IMR-90 (cell line): ENCODE measurements around the gene GATA3. TPM values are rescaled to one million over a fixed set of nuclear protein-coding genes. Genes with fewer than 3 reads are reported as not detected.

Experiments used
- ATAC-seq: fragments of 200-7000 bp; cut with Tn5 transposase; 2 replicates; pipeline ENCODE4 v1.9.1; 2020; ENCODE audit warnings: low read depth, mild to moderate bottlenecking, moderate library complexity
- BruUV-seq: library from RNA; stranded (reverse); fragments of 400-500 nt; replicated peaks from 2 replicates; lab custom pipeline; 2021; lab: Mats Ljungman, UMichigan
- CTCF ChIA-PET: fragments of 300-600 bp; formaldehyde crosslinking; extraction: SDS; loops from one replicate; lab custom pipeline; 2021; ENCODE audit warnings: antibody characterized with exemption; lab: Yijun Ruan, JAX
- POLR2A ChIA-PET: fragments of 300-600 bp; sonication (Branson Sonifier 250); formaldehyde crosslinking; loops from one replicate; lab custom pipeline; 2022; ENCODE audit warnings: antibody characterized with exemption; ENCODE audit not compliant: unreplicated experiment; lab: Charles Lee
- DNase-seq: peaks from one replicate; pipeline ENCODE4 v3.0.0; 2013
- H2AFZ ChIP-seq: replicated peaks from 2 replicates; pipeline ENCODE3; 2013; ENCODE audit warnings: low read length, mild to moderate bottlenecking; ENCODE audit not compliant: poor library complexity
- H2AK5ac ChIP-seq: 2 replicates; pipeline ENCODE4 v1.6.1; 2013; ENCODE audit warnings: low read depth, low read length, inconsistent platforms
- H2AK9ac ChIP-seq: replicated peaks from 2 replicates; pipeline ENCODE3; 2013; ENCODE audit warnings: mild to moderate bottlenecking, low read depth, low read length, moderate library complexity; ENCODE audit not compliant: poor library complexity
- H2BK120ac ChIP-seq: 2 replicates; pipeline ENCODE4 v1.6.1; 2013; ENCODE audit warnings: low read depth, low read length, inconsistent platforms
- H2BK15ac ChIP-seq: 3 replicates; pipeline ENCODE4 v1.6.1; 2013; ENCODE audit warnings: low read depth, low read length, inconsistent platforms
- H2BK20ac ChIP-seq: 2 replicates; pipeline ENCODE4 v1.6.1; 2013; ENCODE audit warnings: low read depth, mild to moderate bottlenecking, inconsistent platforms, low read length, moderate library complexity
- H2BK5ac ChIP-seq: 2 replicates; pipeline ENCODE4 v1.6.1; 2013; ENCODE audit warnings: mild to moderate bottlenecking, low read depth, low read length, inconsistent platforms; ENCODE audit not compliant: poor library complexity, severe bottlenecking
- H3K14ac ChIP-seq: replicated peaks from 2 replicates; pipeline ENCODE4 v1.6.1; 2013; ENCODE audit warnings: low read depth, low read length, inconsistent platforms
- H3K18ac ChIP-seq: 2 replicates; pipeline ENCODE4 v1.6.1; 2013; ENCODE audit warnings: low read depth, low read length, control low read depth
- H3K23ac ChIP-seq: 2 replicates; pipeline ENCODE4 v1.6.1; 2013; ENCODE audit warnings: low read depth, low read length, inconsistent platforms
- H3K27ac ChIP-seq: 2 replicates; pipeline ENCODE4 v1.5.1; 2013; ENCODE audit warnings: mild to moderate bottlenecking, control low read depth, low read length; ENCODE audit not compliant: insufficient read depth
- H3K27me3 ChIP-seq: 2 replicates; pipeline ENCODE4 v1.6.1; 2013; ENCODE audit warnings: low read length; ENCODE audit not compliant: control insufficient read depth, insufficient read depth
- H3K36me3 ChIP-seq: 2 replicates; pipeline ENCODE4 v1.6.1; 2013; ENCODE audit warnings: low read length, mixed read lengths; ENCODE audit not compliant: control insufficient read depth, insufficient read depth
- H3K4ac ChIP-seq: 2 replicates; pipeline ENCODE4 v1.6.1; 2013; ENCODE audit warnings: low read depth, low read length, inconsistent platforms
- H3K4me1 ChIP-seq: 2 replicates; pipeline ENCODE4 v1.6.1; 2013; ENCODE audit warnings: low read length, mixed read lengths; ENCODE audit not compliant: control insufficient read depth, insufficient read depth
- H3K4me2 ChIP-seq: 2 replicates; pipeline ENCODE4 v1.6.1; 2013; ENCODE audit warnings: low read depth, mild to moderate bottlenecking, control low read depth, low read length, moderate library complexity
- H3K4me3 ChIP-seq: 2 replicates; pipeline ENCODE4 v1.5.1; 2013; ENCODE audit warnings: low read depth, mild to moderate bottlenecking, control low read depth, low read length, moderate library complexity; ENCODE audit not compliant: insufficient read depth
- H3K56ac ChIP-seq: 2 replicates; pipeline ENCODE4 v1.6.1; 2013; ENCODE audit warnings: low read length, inconsistent platforms; ENCODE audit not compliant: insufficient read depth; ENCODE audit errors: extremely low read depth
- H3K79me1 ChIP-seq, 2 experiments: 2 replicates each; pipeline ENCODE4 v1.6.1; 2013; ENCODE audit warnings: low read length in 2 of 2, inconsistent platforms in 1 of 2, low read depth in 1 of 2
- H3K9ac ChIP-seq: 2 replicates; pipeline ENCODE4 v1.6.1; 2013; ENCODE audit warnings: low read depth, low read length, control low read depth
- H3K9me1 ChIP-seq: 2 replicates; pipeline ENCODE4 v1.6.1; 2013; ENCODE audit warnings: low read length, inconsistent platforms; ENCODE audit not compliant: insufficient read depth
- H3K9me3 ChIP-seq: 2 replicates; pipeline ENCODE4 v1.6.1; 2013; ENCODE audit warnings: low read length; ENCODE audit not compliant: control insufficient read depth, insufficient read depth
- H4K20me1 ChIP-seq: 2 replicates; pipeline ENCODE4 v1.6.1; 2013; ENCODE audit warnings: low read length, inconsistent platforms; ENCODE audit not compliant: insufficient read depth
- H4K5ac ChIP-seq: 2 replicates; pipeline ENCODE4 v1.6.1; 2013; ENCODE audit warnings: mild to moderate bottlenecking, low read depth, low read length, control low read depth
- H4K8ac ChIP-seq, 2 experiments: 2 replicates each; pipeline ENCODE4 v1.6.1; 2013; ENCODE audit warnings: low read depth in 2 of 2, low read length in 2 of 2, control low read depth in 1 of 2, inconsistent platforms in 1 of 2
- H4K91ac ChIP-seq: 2 replicates; pipeline ENCODE4 v1.6.1; 2013; ENCODE audit warnings: low read depth, low read length, inconsistent platforms; ENCODE audit not compliant: insufficient read depth
- CTCF ChIP-seq: conservative IDR thresholded peaks from 2 replicates; pipeline ENCODE4 v1.5.1; 2012; ENCODE audit warnings: mild to moderate bottlenecking, low read depth, low read length, improper control_type of control experiment
- FOS ChIP-seq: fragments of 150-350 bp; IDR thresholded peaks from 2 replicates; pipeline ENCODE4 v1.6.1; 2016; ENCODE audit warnings: low read depth, low read length
- MAFK ChIP-seq: IDR thresholded peaks from 2 replicates; pipeline ENCODE4 v1.6.1; 2012; ENCODE audit warnings: low read depth, low read length, improper control_type of control experiment
- MXI1 ChIP-seq: IDR thresholded peaks from 2 replicates; pipeline ENCODE4 v1.6.1; 2012; ENCODE audit warnings: low read depth, mild to moderate bottlenecking, low read length, moderate library complexity, borderline replicate concordance
- RAD21 ChIP-seq: IDR thresholded peaks from 2 replicates; pipeline ENCODE4 v1.6.1; 2012; ENCODE audit warnings: low read length, improper control_type of control experiment
- WGBS, 2 experiments: methylation state at CpG; one replicate each; pipeline versions ENCODE4 v1.1.5 to v1.1.7; 2013; ENCODE audit warnings: missing lambda C conversion rate in 2 of 2; ENCODE audit not compliant: insufficient read length in 1 of 2; ENCODE audit errors: extremely low coverage in 2 of 2; 5-methylcytosine and 5-hydroxymethylcytosine counted together
- dilution Hi-C: fragments of 300-500 bp; cut with HindIII; formaldehyde crosslinking; loops from one replicate; pipeline ENCODE4 v1.14.3; 2018; ENCODE audit warnings: low sequenced_read_pairs; ENCODE audit not compliant: unreplicated experiment
- in situ Hi-C: fragments of 300-500 bp; cut with MboI; formaldehyde crosslinking; loops from 3 replicates; pipeline ENCODE4 v1.14.3; 2019; ENCODE audit warnings: low sequenced_read_pairs, inconsistent platforms, mixed read lengths
- intact Hi-C: fragments of 100-400 bp; cut with micrococcal nuclease; formaldehyde crosslinking; loops from 2 replicates; pipeline ENCODE4 v1.10.0; 2022
- polyA plus RNA-seq, 3 experiments: library from polyadenylated mRNA; depleted of rRNA; stranded (reverse); fragments of >200 nt; gene quantifications; 2 replicates each; pipeline ENCODE4 v1.2.3, GENCODE V29; 2012; ENCODE audit warnings: low replicate concordance in 1 of 3
- total RNA-seq: library from RNA; depleted of rRNA; stranded (reverse); fragments of >200 nt; gene quantifications from 2 replicates; pipeline ENCODE4 v1.2.3, GENCODE V29; 2012

GATA3 gene
- total and polyA plus RNA-seq, 2 of the 4 experiments (the other 2 are of a cell fraction) = 0.21 TPM; not detected in 1

GRCh38 chr10:8049045-8049864, 5.2 kb upstream of the GATA3 start (continued):
- TF ChIP-seq RAD21 = no peak

- no peak overlapping the region for H2AK9ac ChIP-seq
- H3K27me3 ChIP-seq = peaks cover 92% of the 10 kb centered on the region
- DNase-seq (no peak), ATAC-seq (no peak)
- H2BK20ac ChIP-seq = no peak overlapping the region
- no peak overlapping the region for H3K9ac ChIP-seq
- CTCF ChIA-PET = no interaction called here
- no peak overlapping the region for H3K27ac ChIP-seq
- no peak overlapping the region for H3K18ac ChIP-seq
- intact Hi-C loops = loop anchor here (5.0 kb wide), 2 partner anchors 163 to 178 kb away; no protein-coding TSS in a partner anchor
- no peaks in the 10 kb centered on the region for H3K9me1 ChIP-seq
- H2AFZ ChIP-seq = peak overlapping the region; percentile 72
- H4K20me1 ChIP-seq = no peaks in the 10 kb centered on the region
- dilution Hi-C loops = no loop called here
- H3K9me3 ChIP-seq = no peaks in the 10 kb centered on the region; the same call in 1 of the 2 replicates
- no TSS peak for BruUV-seq
- no peak overlapping the region for H3K14ac ChIP-seq
- H3K4me3 ChIP-seq = no peak overlapping the region
- no peak overlapping the region for H4K5ac ChIP-seq
- no peaks in the 10 kb centered on the region for H3K36me3 ChIP-seq
- H2BK5ac ChIP-seq = no peak overlapping the region
- H4K91ac ChIP-seq = no peak overlapping the region
- peak overlapping the region; percentile 41; the same call in 1 of the 2 replicates for H3K4me2 ChIP-seq
- H2AK5ac ChIP-seq = no peak overlapping the region
- 0% methylated on average over 1 of the region's 68 CpGs; no CpG with 5 or more reads in 1 of the 2 experiments for WGBS, 2 experiments
- H2BK15ac ChIP-seq = no peak overlapping the region
- peaks cover 1% of the 10 kb centered on the region; the same call in 1 of the 2 replicates for H3K4me1 ChIP-seq
- POLR2A ChIA-PET = no interaction called here
- in situ Hi-C loops = no loop called here
- no peak overlapping the region for H4K8ac ChIP-seq
- no peak overlapping the region for H3K23ac ChIP-seq
- no peak overlapping the region for H3K4ac ChIP-seq
- no peaks in the 10 kb centered on the region for H3K79me1 ChIP-seq
- no peak overlapping the region for H2BK120ac ChIP-seq
- TF ChIP-seq MAFK (no peak), CTCF (no peak), FOS (no peak), RAD21 (no peak), MXI1 (no peak)
- no peak overlapping the region for H3K56ac ChIP-seq
These were observed 4.5 kb upstream of the GATA3 start for GRCh38 chr10:8049865-8050555.
